ENCODE measurements around the gene FEN1. TPM values are rescaled to one million over a fixed set of nuclear protein-coding genes. Genes with fewer than 3 reads are reported as not detected.

Gene FEN1
- total and polyA plus RNA-seq, 12 donors = 3.9 to 32.0 (median 10.0) TPM

DNA sequence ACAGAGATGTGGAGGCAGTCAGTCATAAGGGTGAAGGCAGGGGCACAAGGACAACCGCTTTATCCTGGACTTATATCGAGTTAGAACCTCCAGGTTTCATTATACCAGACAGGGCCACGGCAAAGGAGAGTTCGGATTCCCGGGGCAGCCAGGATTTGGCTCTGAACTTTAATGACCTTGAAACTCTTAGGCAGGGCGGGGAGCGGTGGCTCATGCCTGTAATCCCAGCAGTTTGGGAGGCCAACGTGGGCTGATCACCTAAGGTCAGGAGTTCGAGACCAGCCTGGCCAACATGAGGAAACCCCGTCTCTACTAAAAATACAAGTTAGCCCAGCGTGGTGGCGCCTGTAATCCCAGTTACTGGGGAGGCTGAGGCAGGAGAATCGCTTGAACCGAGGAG, 41.3 kb upstream of the FEN1 start:
- intact Hi-C loops (cut with DNase I) = no loop called here
- peak in 4 of 7 donors; percentile 43 to 60 (median 52) for DNase-seq
- WGBS, 4 donors = 52 to 72% (median 63%) methylated on average over 13 to 14 of the region's 14 CpGs
- TF ChIP-seq POLR2A (IDR thresholded peaks at IDR 0.05) = no peak
- TF ChIP-seq, protein P1, sequence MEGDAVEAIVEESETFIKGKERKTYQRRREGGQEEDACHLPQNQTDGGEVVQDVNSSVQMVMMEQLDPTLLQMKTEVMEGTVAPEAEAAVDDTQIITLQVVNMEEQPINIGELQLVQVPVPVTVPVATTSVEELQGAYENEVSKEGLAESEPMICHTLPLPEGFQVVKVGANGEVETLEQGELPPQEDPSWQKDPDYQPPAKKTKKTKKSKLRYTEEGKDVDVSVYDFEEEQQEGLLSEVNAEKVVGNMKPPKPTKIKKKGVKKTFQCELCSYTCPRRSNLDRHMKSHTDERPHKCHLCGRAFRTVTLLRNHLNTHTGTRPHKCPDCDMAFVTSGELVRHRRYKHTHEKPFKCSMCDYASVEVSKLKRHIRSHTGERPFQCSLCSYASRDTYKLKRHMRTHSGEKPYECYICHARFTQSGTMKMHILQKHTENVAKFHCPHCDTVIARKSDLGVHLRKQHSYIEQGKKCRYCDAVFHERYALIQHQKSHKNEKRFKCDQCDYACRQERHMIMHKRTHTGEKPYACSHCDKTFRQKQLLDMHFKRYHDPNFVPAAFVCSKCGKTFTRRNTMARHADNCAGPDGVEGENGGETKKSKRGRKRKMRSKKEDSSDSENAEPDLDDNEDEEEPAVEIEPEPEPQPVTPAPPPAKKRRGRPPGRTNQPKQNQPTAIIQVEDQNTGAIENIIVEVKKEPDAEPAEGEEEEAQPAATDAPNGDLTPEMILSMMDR (IDR thresholded peaks at IDR 0.05) = no peak
- H3K36me3 ChIP-seq (replicated peaks in 1 of 2) = no peaks in the 10 kb centered on the region
- no peak overlapping the region for H3K4me3 ChIP-seq
- no peaks in the 10 kb centered on the region for H3K27me3 ChIP-seq
- H3K9me3 ChIP-seq (replicated peaks in 1 of 3) = no peaks in the 10 kb centered on the region
- H3K27ac ChIP-seq = no peak overlapping the region
- H3K4me1 ChIP-seq (replicated peaks in 1 of 2) = peaks cover 6 to 7% of the 10 kb centered on the region in 2 donors

DNA sequence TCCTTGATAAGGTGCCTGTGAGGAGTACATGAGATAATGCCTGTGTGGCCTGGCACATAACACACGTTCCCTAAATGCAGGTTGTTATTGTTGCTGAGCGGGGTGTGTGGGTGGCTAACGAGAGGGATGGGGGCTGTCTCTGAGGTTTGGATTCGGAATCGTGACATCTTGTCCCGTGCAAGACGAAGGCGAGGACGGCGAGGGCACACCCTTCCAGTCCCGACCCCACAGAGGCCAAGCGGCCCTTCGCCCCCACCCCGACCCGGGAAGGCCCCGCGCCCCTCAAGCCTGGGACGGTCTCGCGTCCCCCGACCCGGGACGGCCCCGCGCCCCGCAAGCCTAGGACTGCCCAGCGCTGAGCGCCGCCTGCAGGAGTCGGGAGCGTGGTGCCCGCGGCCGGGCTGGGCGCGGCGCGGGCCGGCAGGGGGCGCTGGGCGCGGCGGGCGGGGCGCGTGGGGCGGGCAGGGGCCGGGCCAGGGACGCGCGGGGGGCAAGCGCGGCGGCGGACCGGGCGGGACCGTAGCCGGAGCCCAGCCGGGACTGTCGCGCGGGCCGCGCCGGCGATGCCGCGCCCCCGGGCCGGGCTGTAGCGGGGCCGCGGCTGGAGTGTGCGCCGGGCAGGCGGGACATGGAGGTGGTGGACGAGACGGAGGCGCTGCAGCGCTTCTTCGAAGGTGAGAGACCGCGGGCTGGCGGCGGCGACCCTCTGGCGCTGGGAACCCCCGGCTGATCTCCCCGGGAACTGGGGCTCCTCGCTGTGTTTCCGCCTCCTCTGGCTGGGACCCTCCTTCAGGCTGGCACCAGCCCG, 40.4 kb upstream of the FEN1 start, which contains the start of gene MYRF:
Gene MYRF, plus strand, starts transcription at position 520 of the 808 bp plus-strand sequence. Its CDS starts 109 bp downstream, at position 629.
- Histone ChIP-seq H3K36me3 (replicated peaks in 1 of 2) (no peaks in the 10 kb centered on the region), H3K27me3 (no peaks in the 10 kb centered on the region), H3K4me3 (peak within 1 kb of the TSS in 1 of 4 donors; percentile 61), H3K9me3 (replicated peaks in 1 of 3) (no peaks in the 10 kb centered on the region), H3K4me1 (replicated peaks in 1 of 2) (peaks cover 6 to 7% of the 10 kb centered on the region in 2 donors), H3K27ac (no peak within 1 kb of the TSS)
- intact Hi-C loops (cut with DNase I) = no loop called here
- WGBS, 4 donors = 3 to 10% (median 4%) methylated on average over 15 to 92 of the region's 93 CpGs
- DNase-seq = peak in 4 of 7 donors; percentile 33 to 48 (median 41)
- TF ChIP-seq, protein P1 (IDR thresholded peaks at IDR 0.05) = peak in 4 of 6 experiments; percentile 20 to 63 (median 37)
- no peak for TF ChIP-seq POLR2A (IDR thresholded peaks at IDR 0.05)

DNA sequence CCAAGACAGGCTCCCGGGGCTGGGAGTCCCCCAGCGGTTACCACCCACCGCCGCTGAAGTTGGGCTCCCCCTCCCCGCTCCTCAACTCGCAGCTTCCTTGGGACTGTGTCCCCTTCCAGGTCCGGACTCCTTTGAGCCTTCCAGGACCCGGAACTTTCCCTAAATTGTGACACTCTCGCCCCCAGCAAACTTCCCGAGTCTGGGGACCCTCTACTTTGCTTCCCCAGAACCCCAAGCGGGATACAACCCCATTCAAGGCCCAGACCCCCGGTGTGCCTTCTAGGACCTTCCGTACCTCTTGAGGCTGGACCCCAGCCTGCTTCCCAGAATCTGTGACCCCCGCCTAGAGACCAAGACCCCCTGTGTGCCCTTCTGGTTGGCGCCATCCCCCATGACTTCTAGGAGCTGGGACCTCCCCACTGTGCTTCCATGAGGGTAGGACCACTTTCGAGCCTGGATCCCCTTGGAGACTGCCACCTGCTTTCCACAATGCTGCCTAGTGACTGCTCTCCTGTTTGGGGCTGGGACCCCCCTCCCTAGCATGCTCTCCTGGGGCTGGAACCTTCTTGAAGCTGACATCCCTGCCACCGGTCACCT, 39.7 kb upstream of the FEN1 start:
- intact Hi-C loops (cut with DNase I) = no loop called here
- H3K4me1 ChIP-seq (replicated peaks in 1 of 2) = peaks cover 3 to 6% of the 10 kb centered on the region in 2 donors
- H3K27me3 ChIP-seq = no peaks in the 10 kb centered on the region
- 29 to 52% (median 42%) methylated on average over 10 to 17 of the region's 17 CpGs for WGBS, 4 donors
- H3K9me3 ChIP-seq (replicated peaks in 1 of 3) = no peaks in the 10 kb centered on the region
- DNase-seq = no peak
- H3K36me3 ChIP-seq (replicated peaks in 1 of 2) = no peaks in the 10 kb centered on the region
- TF ChIP-seq POLR2A (IDR thresholded peaks at IDR 0.05) = no peak
- TF ChIP-seq, protein P1 (IDR thresholded peaks at IDR 0.05) = no peak
- H3K27ac ChIP-seq = no peak overlapping the region
- peak overlapping the region in 1 of 4 donors; percentile 61 for H3K4me3 ChIP-seq

DNA sequence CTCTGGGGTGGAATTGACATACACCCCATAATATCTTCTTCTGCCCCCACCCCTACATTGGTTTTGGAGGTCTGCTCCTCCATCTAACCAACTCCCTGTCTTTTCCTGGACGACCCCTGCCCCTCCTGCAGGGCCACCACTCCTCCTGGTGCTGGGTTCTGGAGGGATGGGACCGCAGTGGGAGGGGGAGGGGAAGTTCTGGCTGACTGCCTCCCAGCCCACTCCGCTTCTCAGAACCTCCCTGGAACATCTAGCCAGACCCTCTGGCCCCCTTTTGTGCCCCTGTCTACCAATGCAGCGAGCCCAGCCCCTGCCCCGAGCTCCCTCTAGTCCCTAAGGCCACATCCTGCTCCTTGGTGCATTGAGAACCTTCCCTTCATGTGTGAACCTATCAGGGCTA, 39.0 kb upstream of the FEN1 start:
- 82 to 95% (median 93%) methylated on average over 5 of the region's 5 CpGs for WGBS, 4 donors
- Histone ChIP-seq H3K27me3 (no peaks in the 10 kb centered on the region), H3K36me3 (replicated peaks in 1 of 2) (no peaks in the 10 kb centered on the region), H3K9me3 (replicated peaks in 1 of 3) (no peaks in the 10 kb centered on the region), H3K4me1 (replicated peaks in 1 of 2) (peaks cover 3 to 6% of the 10 kb centered on the region in 2 donors), H3K4me3 (no peak overlapping the region), H3K27ac (no peak overlapping the region)
- intact Hi-C loops (cut with DNase I) = no loop called here
- DNase-seq = no peak
- TF ChIP-seq, protein P1 (IDR thresholded peaks at IDR 0.05) = no peak
- no peak for TF ChIP-seq POLR2A (IDR thresholded peaks at IDR 0.05)
